ENCODE measurements around the gene SORCS2. TPM values are rescaled to one million over a fixed set of nuclear protein-coding genes. Genes with fewer than 3 reads are reported as not detected.

SORCS2 gene
- total and polyA plus RNA-seq, 2 of the 8 experiments (the other 6 are each of a cell fraction or from before 2014, with no cell fraction given), result 0.36 to 1.8 TPM

GRCh38 chr4:7255488-7255881 lies 63.1 kb downstream of the SORCS2 start:
- no peaks in the 10 kb centered on the region for H3K27me3 ChIP-seq (replicated peaks in 1 of 4; ENCODE audit: control insufficient read depth in 3 of 4, extremely low read depth in 1 of 4, insufficient read depth in 3 of 4, low read length in 3 of 4)
- H3K79me1 ChIP-seq (ENCODE audit: low read depth, low read length), result no peaks in the 10 kb centered on the region
- H2BK15ac ChIP-seq (ENCODE audit: low read length), result no peak overlapping the region
- H3K56ac ChIP-seq (replicated peaks; ENCODE audit: insufficient read length, low read depth, low read length), result no peak overlapping the region
- no peak for DNase-seq (ENCODE audit: low read depth in 1 of 2, low spot score in 2 of 2)
- no peaks in the 10 kb centered on the region for H3K23me2 ChIP-seq (ENCODE audit: low read depth, low read length)
- H2BK5ac ChIP-seq (ENCODE audit: low read depth, low read length), result no peak overlapping the region; the same call in 1 of the 2 replicates
- H2AFZ ChIP-seq (ENCODE audit: low read length), result no peak overlapping the region
- H3K36me3 ChIP-seq (ENCODE audit: control insufficient read depth in 2 of 4, insufficient read depth in 4 of 4, low read length in 3 of 4), result no peaks in the 10 kb centered on the region
- no peak overlapping the region for H3K4me3 ChIP-seq (ENCODE audit: extremely low read depth in 1 of 4, insufficient read depth in 2 of 4, low read depth in 3 of 4, low read length in 4 of 4)
- no peaks in the 10 kb centered on the region; a peak in 2 of 4 replicates for H3K9me3 ChIP-seq (ENCODE audit: insufficient read depth in 2 of 2, low read depth in 1 of 2, low read length in 1 of 2)
- 97% methylated on average over 6 of the region's 14 CpGs; no CpG with 5 or more reads in 1 of the 2 experiments for WGBS, 2 experiments (ENCODE audit: extremely low coverage in 1 of 2, insufficient coverage in 1 of 2, insufficient read length in 1 of 2, insufficient replicate concordance in 2 of 2, low coverage in 1 of 2, low lambda C conversion rate in 2 of 2, missing lambda C conversion rate in 1 of 2)
- no peak overlapping the region for H3K23ac ChIP-seq (ENCODE audit: insufficient read length)
- no peak overlapping the region for H3K18ac ChIP-seq (ENCODE audit: extremely low read depth, low read length)
- CTCF ChIA-PET (ENCODE audit: partially characterized antibody), result no interaction called here
- no peaks in the 10 kb centered on the region; a peak in 1 of 7 replicates for H3K4me1 ChIP-seq (replicated peaks in 1 of 4; ENCODE audit: control insufficient read depth in 3 of 4, insufficient read depth in 4 of 4, low read length in 3 of 4)
- H2BK12ac ChIP-seq (ENCODE audit: low read depth, low read length), result no peak overlapping the region
- POLR2A ChIA-PET (ENCODE audit: partially characterized antibody), result no interaction called here
- H3K14ac ChIP-seq (ENCODE audit: insufficient read length), result no peak overlapping the region
- H3K79me2 ChIP-seq (ENCODE audit: control insufficient read depth in 1 of 2, insufficient read depth in 2 of 2, low read length in 2 of 2), result no peaks in the 10 kb centered on the region
- no peak overlapping the region for H4K91ac ChIP-seq (replicated peaks; ENCODE audit: insufficient read length, low read length)
- no peak overlapping the region for H3K9ac ChIP-seq (replicated peaks in 1 of 4; ENCODE audit: extremely low read depth in 1 of 4, low read depth in 3 of 4, low read length in 3 of 4)
- no peaks in the 10 kb centered on the region for H4K20me1 ChIP-seq (replicated peaks in 1 of 2; ENCODE audit: control insufficient read depth in 1 of 2, insufficient read depth in 2 of 2, low read length in 2 of 2)
- no peak overlapping the region for H2AK5ac ChIP-seq (ENCODE audit: low read depth, low read length)
- peak overlapping the region; percentile 63 for H4K8ac ChIP-seq (ENCODE audit: extremely low read depth, insufficient read depth, low read length)
- no peak overlapping the region for H2BK120ac ChIP-seq (replicated peaks; ENCODE audit: low read depth, low read length)
- no peak for FAIRE-seq
- H3K4me2 ChIP-seq (ENCODE audit: insufficient read depth in 1 of 2, low read depth in 2 of 2, low read length in 2 of 2), result no peak overlapping the region
- no peak for TF ChIP-seq PHF8 (conservative IDR thresholded peaks at IDR 0.05; ENCODE audit: low read depth, low read length)
- no peak for TF ChIP-seq CBX8 (IDR thresholded peaks at IDR 0.05; ENCODE audit: borderline replicate concordance, low read depth, low read length)
- no peak for TF ChIP-seq CEBPB (IDR thresholded peaks at IDR 0.05; ENCODE audit: low read depth, low read length)
- TF ChIP-seq CBX5 (IDR thresholded peaks at IDR 0.05; ENCODE audit: low read depth, low read length), result no peak
- no peak for TF ChIP-seq JUND (IDR thresholded peaks at IDR 0.05; ENCODE audit: low read length)
- no peak for TF ChIP-seq BCL11A (IDR thresholded peaks at IDR 0.05; ENCODE audit: low read depth in 2 of 2, low read length in 2 of 2)
- TF ChIP-seq USF2 (IDR thresholded peaks at IDR 0.05; ENCODE audit: low read length), result no peak
- no peak for TF ChIP-seq SP4 (IDR thresholded peaks at IDR 0.05; ENCODE audit: low read length)
- H2BK20ac ChIP-seq (ENCODE audit: low read length), result no peak overlapping the region
- no peak overlapping the region for H4K5ac ChIP-seq (ENCODE audit: insufficient read length, low read depth, low read length)
- no peak overlapping the region for H3K4ac ChIP-seq (replicated peaks; ENCODE audit: insufficient read length, low read depth, low read length)
- no peak overlapping the region for H3K27ac ChIP-seq (ENCODE audit: low read depth, low read length)
